HG02623 (cell line): ENCODE measurements around the gene SLC8A2.

Experiments used
- ATAC-seq: cut with Tn5 transposase; IDR thresholded peaks from one replicate; pipeline ENCODE4 v1.9.1; 2021; ENCODE audit warnings: moderate library complexity; ENCODE audit not compliant: unreplicated experiment

SLC8A2 gene

GRCh38 chr19:47503130-47503825 lies 31.6 kb upstream of the SLC8A2 start:
- no peak for ATAC-seq

DNA sequence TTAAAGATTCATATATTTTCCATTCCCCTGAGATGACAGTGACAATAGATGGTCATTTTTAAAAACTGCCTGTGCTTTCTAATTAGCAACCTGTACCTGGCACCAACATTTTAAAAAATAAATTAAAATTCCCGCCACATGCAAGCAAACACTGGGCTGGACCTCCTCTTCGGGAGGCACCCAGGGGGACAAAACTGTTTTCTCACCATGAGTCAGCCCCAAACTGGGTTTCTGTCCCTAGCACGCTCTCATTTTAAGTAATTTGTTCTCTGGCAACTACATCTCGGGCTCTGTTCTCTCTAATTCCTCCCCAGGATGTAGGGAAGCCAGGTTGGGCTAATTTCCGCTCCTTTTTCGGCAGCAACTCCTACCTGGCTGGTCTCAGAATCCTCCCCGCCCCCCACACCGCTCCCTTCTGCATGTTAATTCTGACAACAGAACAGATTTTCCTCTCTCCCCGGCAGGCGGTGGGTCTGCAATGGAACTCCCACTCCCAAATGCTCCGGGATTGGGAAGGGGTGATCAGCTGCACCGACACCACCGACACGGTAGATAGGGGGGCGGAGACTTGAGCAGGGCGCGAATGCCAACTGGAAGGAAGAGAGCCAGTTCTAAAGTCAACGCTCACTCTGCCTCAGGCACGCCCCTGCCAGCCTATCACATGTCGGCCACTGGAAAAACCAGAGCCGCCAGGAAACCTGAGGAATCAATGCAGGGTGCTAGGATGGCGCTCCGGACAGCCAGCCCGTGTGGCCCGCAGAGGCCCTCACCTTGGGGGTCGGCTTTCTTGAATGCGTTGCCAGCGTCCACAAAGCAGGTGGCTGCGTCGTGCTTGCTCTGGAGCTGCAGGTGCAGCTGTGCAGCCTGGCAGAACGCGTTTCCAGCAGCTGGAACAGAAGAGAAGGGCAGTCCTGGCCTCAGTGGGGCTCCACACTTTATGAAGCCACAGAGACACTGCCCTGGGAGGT lies 28.5 kb upstream of the SLC8A2 start:
- no peak for ATAC-seq

DNA sequence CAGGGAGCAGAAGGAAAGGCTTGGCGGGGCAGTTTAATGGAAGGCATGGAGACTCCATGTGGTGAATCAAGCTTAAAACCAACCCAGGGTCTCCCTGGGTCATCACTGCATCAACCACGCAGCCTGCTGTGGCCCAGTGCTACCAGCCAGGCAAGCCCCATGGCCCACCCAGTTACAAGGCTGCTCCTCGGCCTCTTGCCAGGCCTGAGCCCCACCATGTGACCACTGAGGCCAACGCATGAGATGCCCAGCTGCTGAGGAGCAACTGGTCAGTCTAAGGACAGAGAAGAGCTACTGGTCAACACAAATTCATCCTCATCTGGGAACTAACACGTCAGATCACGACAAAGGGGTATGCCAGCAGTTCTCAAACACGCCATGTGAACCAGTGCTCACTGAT lies 27.7 kb upstream of the SLC8A2 start:
- no peak for ATAC-seq

GRCh38 chr19:47498561-47498960 lies 26.9 kb upstream of the SLC8A2 start:
- no peak for ATAC-seq

DNA sequence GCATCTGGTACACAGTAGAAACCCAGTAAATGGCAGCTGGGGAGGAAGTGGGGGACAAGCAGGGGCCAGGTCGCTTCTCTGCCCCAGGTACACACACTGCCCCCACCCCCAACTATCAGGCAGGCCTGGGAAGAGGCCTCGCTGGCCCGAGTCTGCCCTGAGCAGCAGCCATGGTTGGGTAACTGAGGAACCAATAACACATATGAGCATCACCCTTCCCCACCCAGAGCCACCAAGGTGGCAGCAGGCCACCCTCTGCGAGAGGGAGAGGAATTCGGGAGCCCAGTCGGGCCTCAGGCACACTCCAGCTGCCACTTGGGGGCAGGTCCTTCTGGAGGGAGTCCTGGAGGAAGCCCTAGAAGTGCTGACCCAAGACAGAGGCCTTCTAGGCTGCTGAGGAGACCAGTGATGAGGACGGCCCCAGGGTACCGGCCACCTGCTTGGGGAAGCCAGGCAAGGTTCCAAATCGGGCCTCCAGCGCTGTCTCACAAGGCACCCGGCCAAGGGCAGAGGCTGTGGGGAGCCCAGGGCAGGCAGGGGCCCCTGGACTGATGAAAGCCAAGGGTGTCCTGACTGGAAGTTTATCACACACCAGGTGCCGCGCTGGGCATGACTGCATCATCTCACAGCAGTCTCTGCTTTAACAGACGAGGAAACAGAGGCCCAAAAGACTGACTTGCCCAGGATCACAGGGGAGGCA lies 26.3 kb upstream of the SLC8A2 start:
- ATAC-seq, result no peak

DNA sequence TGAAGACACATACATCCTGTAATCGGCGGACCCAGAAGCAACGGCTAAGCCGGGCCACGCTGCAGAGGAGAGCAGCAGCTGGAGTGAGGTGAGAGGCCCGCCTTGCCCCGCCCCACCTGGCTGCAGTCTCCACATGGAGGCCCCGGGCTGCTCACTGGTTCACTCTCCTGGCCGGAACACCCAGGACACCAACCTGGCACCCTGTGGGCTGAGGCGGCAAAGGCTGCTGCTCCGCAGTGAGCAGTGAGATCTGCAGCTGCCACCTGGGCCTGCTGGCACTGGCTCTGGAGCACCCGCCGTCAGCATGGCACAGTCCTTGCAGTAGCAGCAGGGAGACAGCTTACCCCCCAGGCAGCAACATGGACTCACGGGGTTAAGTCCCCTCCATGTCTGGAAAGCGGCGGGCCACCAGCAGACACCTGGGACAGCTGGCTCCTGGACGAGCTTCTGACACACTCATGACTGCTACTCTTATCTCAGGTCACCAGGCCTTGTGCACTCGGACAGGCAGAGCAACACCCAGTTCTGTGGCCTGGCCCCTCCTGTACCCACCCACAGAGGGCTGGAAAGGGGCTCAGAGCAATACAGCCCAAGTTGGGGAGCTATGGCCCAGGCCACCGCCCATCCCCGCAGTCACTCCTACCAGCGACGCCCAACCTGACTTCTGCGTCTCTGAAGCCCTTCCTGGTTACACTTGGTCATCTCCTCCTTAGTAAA lies 25.5 kb upstream of the SLC8A2 start:
- no peak for ATAC-seq

GRCh38 chr19:47495478-47496372 lies 24.0 kb upstream of the SLC8A2 start:
- ATAC-seq, result no peak

- ATAC-seq, result no peak
Observed at GRCh38 chr19:47494729-47495128, 23.0 kb upstream of the SLC8A2 start.

DNA sequence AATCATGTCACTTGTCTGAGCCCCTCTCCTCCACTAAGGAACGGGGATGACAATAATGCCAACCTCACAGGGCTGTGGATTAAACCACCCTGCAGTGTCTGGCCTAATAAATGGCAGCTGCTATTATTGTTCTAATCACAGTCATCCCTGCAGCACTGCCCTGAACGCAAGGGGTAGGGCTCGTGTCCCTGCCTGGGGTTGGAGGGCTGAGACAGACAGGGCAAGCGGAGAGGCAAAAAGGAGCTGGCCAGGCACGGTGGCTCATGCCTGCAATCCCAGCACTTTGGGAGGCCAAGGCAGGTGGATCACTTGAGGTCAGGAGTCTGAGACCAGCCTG lies 22.5 kb upstream of the SLC8A2 start:
- ATAC-seq, result no peak

DNA sequence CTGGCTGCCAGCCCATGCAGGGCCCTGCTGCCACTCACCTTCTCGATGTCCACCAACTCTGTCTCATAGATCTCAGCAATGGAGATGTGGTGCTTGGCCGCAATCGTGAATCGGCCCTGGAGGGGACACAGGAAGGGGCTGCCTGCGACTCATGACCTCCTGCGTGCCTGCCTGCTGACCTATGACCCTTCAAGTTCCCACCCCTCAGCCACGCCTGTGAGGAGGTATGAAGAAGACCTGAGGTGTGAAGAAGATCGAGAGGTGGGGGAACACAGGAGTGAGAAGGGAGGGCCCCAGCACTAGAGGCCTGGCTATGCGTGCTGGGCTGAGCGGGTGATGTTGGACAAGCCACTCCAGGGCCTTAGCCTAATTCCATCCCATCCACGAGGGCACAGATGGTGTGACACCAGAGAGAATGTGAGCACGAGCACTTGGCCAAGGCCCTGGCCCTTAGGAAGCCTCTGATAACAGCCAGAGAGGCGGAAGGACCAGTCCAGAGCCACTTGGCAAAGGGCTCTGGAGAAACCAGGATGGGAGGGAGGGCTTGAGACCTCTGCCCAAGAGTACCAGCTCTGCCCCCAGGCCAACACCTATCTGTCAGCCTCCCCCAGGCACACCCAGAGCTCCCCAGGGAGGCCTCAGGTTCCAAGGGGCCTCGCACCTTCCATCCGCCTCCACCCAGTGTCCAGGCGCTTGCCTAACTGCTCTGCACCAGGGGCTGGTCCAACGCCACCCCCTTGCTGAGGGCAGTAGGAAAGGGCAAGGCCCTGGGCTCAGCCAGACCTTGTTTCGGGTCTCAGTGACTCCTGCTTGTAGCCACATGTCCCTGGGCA lies 21.9 kb upstream of the SLC8A2 start:
- ATAC-seq, result no peak

DNA sequence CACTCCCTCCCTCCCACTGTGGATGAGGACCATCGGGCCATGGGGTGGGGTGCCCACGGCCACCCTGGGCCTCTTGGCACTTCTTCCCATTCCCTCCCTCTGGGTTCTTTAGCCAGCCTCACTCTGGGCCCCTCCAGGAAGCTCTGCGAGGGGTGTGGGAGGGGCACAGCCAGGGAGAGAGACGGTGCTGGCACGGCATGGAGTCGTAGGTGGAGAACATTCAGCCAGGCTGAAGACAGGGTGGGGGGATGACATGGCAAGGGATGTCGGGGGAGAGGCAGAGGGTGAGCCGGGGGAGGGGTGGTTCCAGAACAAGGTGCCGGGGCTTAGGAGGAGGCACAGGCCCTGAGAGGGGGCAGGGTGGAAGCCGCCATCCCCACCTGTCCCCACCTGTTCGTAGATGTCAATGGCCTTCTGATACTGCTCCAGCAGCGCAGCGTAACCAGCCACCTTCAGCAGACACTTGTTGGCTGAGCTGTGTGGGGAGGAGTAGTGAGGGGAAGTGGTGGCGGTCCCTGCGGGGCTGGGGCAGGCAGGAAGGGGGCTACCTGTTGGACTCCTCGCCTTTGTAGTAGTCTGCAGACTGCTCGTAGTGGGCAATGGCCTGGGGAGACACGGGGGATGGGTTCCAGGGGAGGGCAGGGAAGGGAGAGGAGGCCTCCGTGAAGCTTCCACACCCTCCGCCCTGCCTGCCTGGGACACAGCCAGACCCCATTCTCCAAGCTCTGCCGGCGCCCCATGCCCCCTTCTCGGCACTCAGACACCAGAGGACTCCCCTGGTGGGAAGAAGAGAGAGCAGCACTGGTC lies 21.1 kb upstream of the SLC8A2 start:
- ATAC-seq, result no peak

DNA sequence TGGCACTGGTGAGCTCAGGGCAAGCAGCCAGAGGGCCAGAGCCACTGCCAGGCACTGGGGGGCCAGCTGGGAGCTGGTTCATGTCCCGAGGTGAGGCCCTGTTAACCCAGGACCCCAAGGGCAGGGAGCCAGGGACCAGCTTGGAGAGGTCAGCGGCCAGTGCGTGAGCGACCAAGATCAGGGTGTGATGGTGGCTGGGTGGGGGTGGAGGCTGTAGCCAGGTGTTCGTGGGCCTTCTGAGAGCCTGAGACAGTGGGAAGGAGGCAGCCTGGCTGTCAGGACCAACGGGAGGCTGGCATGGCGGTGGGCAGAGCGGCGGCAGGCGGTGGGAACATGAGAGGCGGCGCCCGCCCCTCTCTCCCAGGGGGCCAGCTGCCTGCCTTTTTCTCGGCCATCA lies 20.4 kb upstream of the SLC8A2 start:
- no peak for ATAC-seq

GRCh38 chr19:47491358-47492136 lies 19.9 kb upstream of the SLC8A2 start:
- no peak for ATAC-seq

DNA sequence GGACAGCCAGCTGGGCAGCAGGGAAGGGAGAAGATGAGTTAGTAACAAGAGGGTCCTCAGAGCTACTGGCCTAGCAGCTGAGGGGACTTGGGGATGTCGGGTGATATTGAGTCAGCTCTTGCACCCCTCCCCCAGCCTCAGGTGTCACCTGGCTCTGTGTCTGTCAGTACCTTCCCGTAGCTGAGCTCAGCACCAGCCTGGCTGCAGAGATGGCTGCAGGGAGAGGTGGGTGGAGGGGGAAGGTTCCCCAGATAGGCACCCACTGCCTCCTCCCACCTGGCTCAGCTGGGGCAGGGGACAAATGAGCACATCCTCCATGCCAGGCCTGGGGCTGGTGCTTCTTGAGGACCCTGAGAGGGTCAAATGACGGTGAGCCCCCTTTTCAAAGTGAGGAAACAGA lies 19.2 kb upstream of the SLC8A2 start:
- ATAC-seq, result no peak

DNA sequence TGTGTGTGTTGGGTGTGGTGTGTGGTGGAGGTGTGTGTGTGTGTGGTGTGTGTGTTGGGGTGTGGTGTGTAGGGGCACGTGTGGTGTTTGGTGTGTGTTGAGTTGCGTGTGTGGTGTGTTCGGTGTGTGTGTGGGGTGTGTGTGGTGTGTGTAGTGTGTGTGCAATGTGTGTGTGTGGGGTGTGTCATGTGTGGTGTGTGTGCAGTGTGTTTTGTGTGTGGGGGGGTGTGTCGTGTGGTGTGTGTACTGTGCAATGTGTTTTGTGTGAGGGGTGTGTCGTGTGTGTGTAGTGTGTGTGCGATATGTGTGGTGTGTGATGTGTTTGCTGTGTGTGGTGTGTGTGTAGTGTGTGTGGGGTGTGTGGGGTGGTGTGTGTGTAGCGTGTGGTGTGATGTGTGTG lies 18.3 kb upstream of the SLC8A2 start:
- ATAC-seq, result no peak

GRCh38 chr19:47489072-47489914 lies 17.6 kb upstream of the SLC8A2 start:
- ATAC-seq, result no peak
